Ishikawa (cell line): Measurements from ENCODE around the gene YWHAB.

Source experiments
- EP300 ChIP-seq: IDR thresholded peaks from 2 replicates; pipeline ENCODE4 v1.6.1; 2012; ENCODE audit warnings: borderline replicate concordance
- FOXM1 ChIP-seq: IDR thresholded peaks from 2 replicates; pipeline ENCODE4 v1.6.1; 2012; ENCODE audit warnings: low read depth, borderline replicate concordance
- MAX ChIP-seq: IDR thresholded peaks from 2 replicates; pipeline ENCODE4 v1.6.1; 2012
- REST ChIP-seq: IDR thresholded peaks from 2 replicates; pipeline ENCODE4 v1.6.1; 2012; ENCODE audit warnings: low read depth, mild to moderate bottlenecking
- USF1 ChIP-seq: IDR thresholded peaks from 2 replicates; pipeline ENCODE4 v1.6.1; 2012

- TF ChIP-seq MAX (no peak), REST (no peak), USF1 (no peak), FOXM1 (no peak), EP300 (no peak)
Measured at GRCh38 chr20:44897133-44897532, 11.6 kb downstream of the YWHAB start.
